Prostate gland (tissue), 2 donors: Measurements from ENCODE around the gene PTPN14.

ENCODE experiments used
- POLR2A ChIP-seq: fragments of 450-650 bp; IDR thresholded peaks from one replicate; pipeline ENCODE4 v1.6.1; 2016; ENCODE audit warnings: antibody characterized with exemption, mild to moderate bottlenecking
- POLR2AphosphoS5 ChIP-seq: sonication (generic); formaldehyde crosslinking; IDR thresholded peaks from one replicate; pipeline ENCODE4 v1.6.1; 2017; ENCODE audit warnings: antibody characterized with exemption
- TF ChIP-seq, protein P1 (sequence below), 4 experiments: fragments of 200-600 bp in 2 of 4; fragments of 450-650 bp in 2 of 4; sonication (generic) in 2 of 4; IDR thresholded peaks; 1 replicate in 3 of 4; 2 replicates in 1 of 4; pipeline ENCODE4 v1.5.1; 2016 to 2019; ENCODE audit warnings: antibody characterized with exemption in 4 of 4, mild to moderate bottlenecking in 2 of 4, moderate library complexity in 2 of 4

DNA sequence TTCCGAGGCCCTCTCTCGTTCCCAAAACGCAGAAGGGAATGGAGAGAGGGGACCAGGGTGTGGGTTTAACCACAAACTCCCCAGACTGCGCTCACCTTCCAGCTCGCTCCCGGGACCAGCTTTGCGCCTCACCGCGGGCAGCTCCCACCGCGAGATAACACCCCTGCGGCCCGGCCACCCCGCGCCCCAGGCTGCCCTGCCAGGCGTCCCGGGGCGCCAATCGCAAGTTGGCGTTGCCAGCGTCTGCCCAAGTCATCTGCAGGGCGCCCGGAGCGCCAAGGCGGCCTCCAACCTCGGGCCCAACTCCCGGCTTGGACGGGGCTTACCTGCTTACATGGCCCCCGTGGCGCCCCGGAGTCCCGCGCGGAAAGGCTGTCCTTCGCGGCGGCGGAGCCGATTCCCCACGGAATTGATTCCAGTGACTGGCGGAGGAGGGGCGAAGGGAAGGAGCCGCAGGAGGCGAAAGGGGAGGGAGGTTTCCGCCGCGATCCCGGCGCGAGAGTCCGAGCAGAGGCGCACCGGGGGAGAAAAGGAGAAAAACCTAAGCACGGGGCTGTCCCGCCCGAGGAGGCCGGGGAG, 456 bp downstream of the PTPN14 start:
- TF ChIP-seq, protein P1, sequence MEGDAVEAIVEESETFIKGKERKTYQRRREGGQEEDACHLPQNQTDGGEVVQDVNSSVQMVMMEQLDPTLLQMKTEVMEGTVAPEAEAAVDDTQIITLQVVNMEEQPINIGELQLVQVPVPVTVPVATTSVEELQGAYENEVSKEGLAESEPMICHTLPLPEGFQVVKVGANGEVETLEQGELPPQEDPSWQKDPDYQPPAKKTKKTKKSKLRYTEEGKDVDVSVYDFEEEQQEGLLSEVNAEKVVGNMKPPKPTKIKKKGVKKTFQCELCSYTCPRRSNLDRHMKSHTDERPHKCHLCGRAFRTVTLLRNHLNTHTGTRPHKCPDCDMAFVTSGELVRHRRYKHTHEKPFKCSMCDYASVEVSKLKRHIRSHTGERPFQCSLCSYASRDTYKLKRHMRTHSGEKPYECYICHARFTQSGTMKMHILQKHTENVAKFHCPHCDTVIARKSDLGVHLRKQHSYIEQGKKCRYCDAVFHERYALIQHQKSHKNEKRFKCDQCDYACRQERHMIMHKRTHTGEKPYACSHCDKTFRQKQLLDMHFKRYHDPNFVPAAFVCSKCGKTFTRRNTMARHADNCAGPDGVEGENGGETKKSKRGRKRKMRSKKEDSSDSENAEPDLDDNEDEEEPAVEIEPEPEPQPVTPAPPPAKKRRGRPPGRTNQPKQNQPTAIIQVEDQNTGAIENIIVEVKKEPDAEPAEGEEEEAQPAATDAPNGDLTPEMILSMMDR (IDR thresholded peaks at IDR 0.05) = no peak
- no peak for TF ChIP-seq POLR2A
- TF ChIP-seq POLR2AphosphoS5 = no peak
